ENCODE results near the gene OPCML.

OPCML gene

DNA sequence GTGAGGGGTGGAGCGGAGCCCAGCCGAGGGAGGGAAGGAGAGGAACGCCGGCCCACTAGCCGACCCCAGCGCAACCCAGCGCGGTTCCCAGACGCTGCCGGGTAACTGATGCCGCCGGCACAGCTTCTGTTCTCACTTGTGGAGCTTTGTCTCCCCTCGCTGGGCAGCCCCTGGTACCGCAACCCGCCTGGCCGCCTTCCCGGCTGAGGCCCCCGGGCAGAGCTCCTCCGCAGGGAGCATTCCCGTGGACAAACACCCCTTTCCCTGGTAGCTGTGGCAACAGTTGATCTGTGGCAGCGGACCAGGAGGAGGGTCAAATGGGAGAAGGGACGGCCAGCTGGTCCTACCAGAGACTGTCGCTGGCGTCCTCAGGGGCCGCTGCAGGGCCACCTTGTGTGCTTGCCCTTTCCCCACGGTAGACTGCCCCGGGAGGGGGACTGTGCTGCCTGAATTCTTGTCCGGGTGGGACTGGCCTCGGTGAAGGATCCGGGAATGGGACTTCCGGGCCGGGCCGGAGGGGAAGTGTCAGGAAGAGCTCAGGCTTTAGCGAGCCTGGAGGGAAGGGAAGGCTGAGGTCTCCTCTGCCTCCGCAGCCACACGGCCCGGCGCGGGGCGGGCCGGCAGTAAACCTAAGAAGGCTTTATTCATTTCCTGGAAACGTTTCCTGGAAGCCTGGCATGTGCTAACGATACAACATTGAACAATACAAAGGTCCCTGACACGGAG, 468.0 kb downstream of the OPCML start:
- no peak overlapping the region for H3K27ac ChIP-seq
- TF ChIP-seq CTCF (IDR thresholded peaks at IDR 0.05) = peak; percentile 66
- no peak for TF ChIP-seq ZFX (IDR thresholded peaks at IDR 0.05; ENCODE audit: borderline replicate concordance)

- H3K27ac ChIP-seq = no peak overlapping the region
- no peak for TF ChIP-seq ZFX (IDR thresholded peaks at IDR 0.05; ENCODE audit: borderline replicate concordance)
- no peak for TF ChIP-seq CTCF (IDR thresholded peaks at IDR 0.05)
These were observed 473.8 kb downstream of the OPCML start for GRCh38 chr11:133058501-133058900.

- TF ChIP-seq CTCF (IDR thresholded peaks at IDR 0.05) (no peak), ZFX (IDR thresholded peaks at IDR 0.05; ENCODE audit: borderline replicate concordance) (no peak)
These were observed 479.1 kb downstream of the OPCML start for GRCh38 chr11:133053124-133053776.

DNA sequence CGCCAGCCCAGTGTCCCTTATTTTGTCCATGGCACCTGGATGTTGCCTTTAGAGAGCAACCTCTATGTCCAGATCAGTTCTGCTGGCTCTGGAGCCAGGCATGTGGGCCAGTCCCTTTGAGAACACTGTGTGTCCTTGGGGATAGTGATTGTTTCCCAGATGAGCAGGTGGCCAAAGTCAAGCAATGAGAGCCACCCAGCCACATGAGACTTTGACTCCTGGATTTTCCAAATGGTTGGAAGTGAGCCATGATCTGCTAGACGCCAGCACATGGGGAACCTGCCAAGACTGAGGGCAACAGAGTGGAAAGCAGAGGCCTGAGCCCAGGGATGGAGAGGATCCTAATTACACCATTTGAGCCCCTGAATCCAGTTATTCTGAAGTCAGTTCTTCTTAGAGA, 479.8 kb downstream of the OPCML start:
- TF ChIP-seq ZFX (IDR thresholded peaks at IDR 0.05; ENCODE audit: borderline replicate concordance) (no peak), CTCF (IDR thresholded peaks at IDR 0.05) (no peak)
- H3K27ac ChIP-seq = no peak overlapping the region

More at GRCh38 chr11:133053124-133053776, 479.1 kb downstream of the OPCML start:
- no peak overlapping the region for H3K27ac ChIP-seq

DNA sequence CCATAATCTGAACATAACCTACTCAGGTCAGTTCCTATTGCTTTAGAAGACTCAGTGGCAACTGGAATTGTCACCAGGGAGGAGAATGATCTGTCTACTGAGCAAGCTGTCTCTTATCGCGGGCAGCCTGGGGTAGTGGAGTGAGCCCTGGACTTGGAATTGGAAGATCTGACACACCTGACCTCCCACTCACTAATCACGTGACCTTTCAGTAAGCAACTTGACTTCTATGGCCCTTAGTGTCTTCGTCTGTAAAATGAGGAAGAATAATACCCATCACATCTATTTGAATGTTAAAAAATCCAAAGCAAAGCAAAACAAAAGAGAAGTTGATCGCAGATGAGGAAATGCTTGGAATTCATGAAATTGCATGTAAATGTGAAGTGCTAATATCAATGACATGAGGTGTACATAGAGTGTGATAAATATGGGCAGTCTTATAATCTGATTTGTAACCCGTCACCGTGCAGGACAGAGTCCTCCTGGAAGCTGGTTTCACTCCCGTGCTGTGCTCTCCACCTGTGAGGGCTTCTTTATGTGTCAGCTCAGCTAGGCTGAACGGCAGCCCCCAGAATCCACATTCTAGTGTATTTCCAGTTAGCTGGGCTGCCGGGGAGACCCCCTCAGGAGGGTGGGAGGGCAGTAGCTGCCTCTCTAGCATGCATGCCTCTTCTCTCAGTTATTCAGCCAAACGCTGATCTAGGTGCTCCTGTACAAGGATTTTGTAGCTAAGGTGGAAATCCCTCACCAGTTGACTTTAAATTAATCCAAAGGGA, 482.9 kb downstream of the OPCML start:
- TF ChIP-seq ZFX (IDR thresholded peaks at IDR 0.05; ENCODE audit: borderline replicate concordance) = no peak
- TF ChIP-seq CTCF (IDR thresholded peaks at IDR 0.05) = no peak

DNA sequence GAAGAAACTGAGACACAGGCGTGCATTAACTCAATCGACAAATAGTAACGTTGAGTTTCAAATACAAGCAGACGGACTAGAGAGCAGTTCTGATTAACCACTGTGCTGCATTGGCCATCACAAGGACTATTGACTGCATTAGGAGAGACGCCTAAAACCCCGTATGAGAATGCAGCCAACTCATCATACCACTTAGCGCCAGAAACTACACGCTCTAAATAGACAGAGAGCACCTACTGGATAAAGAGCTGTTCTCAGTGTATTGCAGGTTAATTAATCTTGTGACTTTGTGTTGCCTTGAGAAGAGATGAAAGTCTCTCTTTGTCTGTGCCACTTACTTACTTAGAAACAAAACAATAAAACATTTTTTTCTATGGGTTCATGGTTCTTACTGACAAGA, 484.0 kb downstream of the OPCML start:
- H3K27ac ChIP-seq = no peak overlapping the region
- TF ChIP-seq ZFX (IDR thresholded peaks at IDR 0.05; ENCODE audit: borderline replicate concordance) = no peak
- no peak for TF ChIP-seq CTCF (IDR thresholded peaks at IDR 0.05)

More for the DNA sequence above, 482.9 kb downstream of the OPCML start:
- no peak overlapping the region for H3K27ac ChIP-seq
